GM19099 (cell line): ENCODE data around the gene FBXO48.

ENCODE experiments used
- POLR2A ChIP-seq: IDR thresholded peaks from 3 replicates; pipeline ENCODE4 v1.6.1; 2011; ENCODE audit warnings: low read depth; ENCODE audit not compliant: insufficient read length; ENCODE audit errors: extremely low read depth

Gene FBXO48

DNA sequence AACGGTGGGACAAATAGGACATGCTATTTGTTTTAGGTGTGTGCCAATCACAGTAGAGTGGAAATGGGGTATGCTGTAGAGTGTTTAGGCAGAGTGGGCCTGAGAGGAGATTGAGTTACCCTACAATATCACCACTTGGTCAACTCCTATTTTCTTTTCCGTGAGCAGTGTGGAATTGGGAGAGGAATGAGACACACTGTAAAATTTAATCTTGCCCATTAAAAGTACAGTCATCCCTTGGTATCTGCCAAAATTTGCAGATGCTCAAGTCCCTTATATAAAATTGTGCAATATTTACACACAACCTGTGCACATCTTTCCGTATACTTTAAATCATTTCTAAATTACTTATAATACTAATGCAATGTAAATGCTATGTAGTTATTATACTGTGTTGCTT is 12.4 kb downstream of the FBXO48 start:
- TF ChIP-seq POLR2A, result no peak

DNA sequence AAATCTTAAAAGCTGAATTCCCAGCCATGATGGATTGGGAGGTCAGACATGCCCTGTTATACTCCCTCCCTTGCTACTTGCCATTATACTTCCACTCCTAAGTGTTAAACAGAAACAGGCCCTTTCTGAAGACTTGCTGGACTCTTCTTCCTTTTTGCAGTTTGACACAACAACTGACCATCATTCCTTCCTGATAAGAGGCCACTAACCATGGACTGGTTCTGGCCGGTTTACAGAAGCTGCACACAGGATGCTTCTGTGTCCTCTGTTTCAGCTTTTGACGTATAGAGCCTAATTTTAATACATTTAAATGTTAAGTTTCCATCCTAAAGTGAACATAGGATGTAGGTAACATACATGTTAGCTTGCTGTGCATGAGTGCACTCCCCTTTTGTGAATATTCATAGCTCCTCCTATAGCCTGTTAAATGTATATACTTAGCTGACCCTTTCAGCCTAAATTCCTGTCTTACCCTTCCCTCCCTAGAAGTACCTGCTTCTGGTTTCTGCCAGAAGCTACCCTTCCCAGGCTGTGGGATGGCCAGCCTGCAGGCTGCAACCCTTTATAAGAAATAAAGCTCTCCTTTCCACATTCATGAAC is 13.2 kb downstream of the FBXO48 start:
- TF ChIP-seq POLR2A, result no peak

GRCh38 chr2:68452158-68452900 is 14.8 kb downstream of the FBXO48 start:
- no peak for TF ChIP-seq POLR2A

DNA sequence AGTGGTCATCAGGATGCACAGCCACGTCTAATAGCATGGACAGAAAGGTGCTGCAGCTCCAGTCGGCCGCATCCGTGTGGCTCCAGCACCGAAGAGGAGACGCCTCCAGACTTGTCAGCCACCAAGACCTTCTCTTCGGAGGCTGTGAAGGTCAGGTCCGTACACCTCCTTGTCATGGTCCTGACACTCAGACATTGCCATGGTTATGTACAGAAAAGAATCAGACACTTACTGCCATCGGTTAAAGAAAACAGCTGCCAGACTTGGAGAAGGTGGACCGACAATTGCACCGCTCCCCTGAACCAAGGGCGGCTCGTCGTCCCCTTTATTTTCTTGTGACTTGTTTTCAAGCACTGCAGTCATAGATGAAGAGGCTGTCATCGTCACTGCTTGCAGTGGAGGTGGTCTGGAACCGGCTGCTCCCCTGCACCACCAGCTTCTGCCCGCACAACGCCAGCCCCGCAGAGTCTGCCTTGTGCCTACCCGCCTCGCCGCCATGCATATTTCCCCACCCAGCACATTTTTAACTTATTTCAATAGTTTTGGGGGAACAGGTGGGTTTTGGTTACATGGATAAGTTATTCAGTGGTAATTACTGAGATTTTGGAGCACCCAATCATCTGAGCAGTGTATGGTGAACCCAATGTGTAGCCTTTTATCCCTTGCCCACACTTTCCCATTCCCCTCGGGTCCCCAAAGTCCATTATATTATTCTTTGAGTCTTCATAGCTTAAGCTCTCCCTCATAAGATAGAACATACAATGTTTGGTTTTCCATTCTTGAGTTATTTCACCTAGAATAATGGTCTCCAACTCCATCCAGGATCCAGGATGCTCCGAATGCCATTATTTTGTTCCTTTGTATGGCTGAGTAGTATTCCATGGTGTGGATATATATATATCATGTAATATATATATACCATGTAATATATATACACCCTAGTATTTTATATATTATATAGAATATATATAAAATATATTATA is 18.1 kb downstream of the FBXO48 start:
- no peak for TF ChIP-seq POLR2A

DNA sequence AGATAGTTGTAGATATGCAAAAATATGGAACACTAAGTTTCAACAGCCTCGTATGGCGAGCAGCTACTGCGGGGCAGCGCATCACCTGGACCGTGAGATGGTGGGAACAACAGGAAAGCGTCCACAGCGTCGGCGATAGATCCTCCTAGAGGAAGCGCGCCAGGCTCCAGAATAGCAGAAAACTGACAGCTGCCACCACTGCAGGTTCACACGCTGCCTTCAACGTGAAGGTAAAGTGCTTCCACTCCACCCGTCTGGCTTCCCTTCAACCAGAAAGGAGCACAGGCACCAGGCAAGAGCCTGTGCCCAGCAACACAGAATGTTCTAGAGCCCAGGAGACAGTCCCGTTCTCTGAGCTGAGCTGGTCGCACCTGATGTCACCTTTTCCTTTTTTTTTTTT is 20.0 kb downstream of the FBXO48 start:
- TF ChIP-seq POLR2A, result no peak

- no peak for TF ChIP-seq POLR2A
These were observed 25.1 kb downstream of the FBXO48 start for GRCh38 chr2:68441994-68442322.

DNA sequence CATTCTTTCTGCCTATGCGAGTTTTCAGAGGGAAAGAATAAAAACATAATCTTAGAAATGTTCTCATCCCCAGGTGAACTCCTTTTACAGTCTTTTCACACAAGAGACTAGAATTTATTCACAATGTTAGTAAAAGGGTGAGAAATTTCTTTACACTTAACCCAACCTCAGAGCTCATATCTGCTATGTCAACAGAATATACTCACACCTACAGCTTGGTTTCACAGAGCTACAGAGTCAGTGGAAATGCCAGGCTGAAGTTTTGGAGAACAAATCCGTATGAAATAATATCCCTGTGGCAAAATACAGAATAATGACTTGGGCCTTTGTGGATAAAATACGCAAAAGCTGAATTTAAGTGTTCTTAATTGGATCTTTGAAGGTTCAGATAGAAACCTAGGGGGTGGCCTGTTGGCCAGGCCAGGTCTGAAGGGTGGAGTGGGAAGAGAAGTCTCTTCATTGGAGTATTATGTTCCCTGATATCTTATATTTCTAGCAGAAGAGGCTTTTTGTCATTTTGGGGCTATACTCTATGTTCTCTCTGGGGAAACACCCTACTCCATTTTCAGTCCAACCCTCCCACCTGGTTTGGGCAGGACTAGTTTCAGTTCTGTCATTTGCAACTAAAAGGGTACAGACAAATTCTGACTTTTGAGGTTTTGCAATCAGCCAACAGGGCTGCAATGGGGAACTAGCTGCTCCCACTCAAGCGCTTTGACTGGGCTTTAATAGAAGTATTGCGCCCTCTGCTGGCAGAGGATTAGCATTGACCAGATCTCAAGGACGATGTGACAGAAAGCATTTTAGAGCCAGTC is 25.7 kb downstream of the FBXO48 start:
- TF ChIP-seq POLR2A, result no peak

GRCh38 chr2:68438455-68439303 is 28.4 kb downstream of the FBXO48 start:
- peak; percentile 78 for TF ChIP-seq POLR2A

DNA sequence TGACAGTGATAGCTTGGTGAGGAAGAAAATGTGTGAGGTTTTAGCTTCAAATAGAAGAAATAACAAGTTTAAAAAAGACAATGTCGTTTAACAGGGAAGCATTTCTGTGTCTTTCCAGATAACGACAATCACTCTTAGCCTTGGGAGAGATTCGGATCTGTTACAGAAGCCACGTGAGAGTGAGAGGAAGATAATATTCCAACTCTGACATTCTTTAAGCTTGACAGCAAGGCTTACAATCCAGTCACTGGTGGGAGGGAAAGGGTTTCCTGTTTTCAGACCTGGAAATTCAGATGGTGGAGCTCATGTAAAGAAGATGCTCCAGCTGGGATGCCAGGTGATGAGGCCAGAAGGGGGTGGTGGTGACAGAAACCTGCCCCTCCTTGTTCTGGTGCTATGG is 30.8 kb downstream of the FBXO48 start:
- no peak for TF ChIP-seq POLR2A

GRCh38 chr2:68435615-68436014 is 31.5 kb downstream of the FBXO48 start:
- no peak for TF ChIP-seq POLR2A

- no peak for TF ChIP-seq POLR2A
These were observed 32.1 kb downstream of the FBXO48 start for GRCh38 chr2:68434981-68435380.

- TF ChIP-seq POLR2A, result no peak
These were observed 34.1 kb downstream of the FBXO48 start for GRCh38 chr2:68432696-68433658.
